ENCODE measurements around the gene ACBD4. TPM values are rescaled to one million over a fixed set of nuclear protein-coding genes. Genes with fewer than 3 reads are reported as not detected.

ACBD4 gene
- total RNA-seq, 1 donor from 2014 or later, result 18.9 TPM

- intact Hi-C loops (cut with DNase I), result loop anchor here (5.0 kb wide), 1 partner anchor 60 kb away; no protein-coding TSS in a partner anchor
- H3K27ac ChIP-seq, result no peak overlapping the region
These were observed 2.2 kb downstream of the ACBD4 start for GRCh38 chr17:45137561-45138305.

GRCh38 chr17:45138911-45139532 is 3.5 kb downstream of the ACBD4 start:
- TF ChIP-seq CTCF (IDR thresholded peaks at IDR 0.05) (no peak), POLR2AphosphoS5 (IDR thresholded peaks at IDR 0.05; ENCODE audit: insufficient read depth in 1 of 2, low read depth in 1 of 2) (no peak), POLR2A (IDR thresholded peaks at IDR 0.05) (no peak)
- no peak overlapping the region for H3K4me3 ChIP-seq
- H3K27ac ChIP-seq, result no peak overlapping the region
- DNase-seq (ENCODE audit: extremely low spot score in 2 of 2), result no peak
- no peaks in the 10 kb centered on the region for H3K9me3 ChIP-seq
- intact Hi-C loops (cut with DNase I), result loop anchor here (5.0 kb wide), 1 partner anchor 58 kb away; no protein-coding TSS in a partner anchor
- no peaks in the 10 kb centered on the region for H3K27me3 ChIP-seq
- peaks cover 24% of the 10 kb centered on the region for H3K4me1 ChIP-seq
- H3K36me3 ChIP-seq, result no peaks in the 10 kb centered on the region

More at GRCh38 chr17:45137561-45138305, 2.2 kb downstream of the ACBD4 start:
- DNase-seq (ENCODE audit: extremely low spot score in 2 of 2), result no peak
- no peaks in the 10 kb centered on the region for H3K27me3 ChIP-seq
- no peaks in the 10 kb centered on the region for H3K36me3 ChIP-seq
- TF ChIP-seq CTCF (IDR thresholded peaks at IDR 0.05), result no peak
- TF ChIP-seq POLR2AphosphoS5 (IDR thresholded peaks at IDR 0.05; ENCODE audit: insufficient read depth in 1 of 2, low read depth in 1 of 2), result no peak
- no peak for TF ChIP-seq POLR2A (IDR thresholded peaks at IDR 0.05)
- H3K4me3 ChIP-seq, result no peak overlapping the region
- H3K4me1 ChIP-seq, result peaks cover 16% of the 10 kb centered on the region
- H3K9me3 ChIP-seq, result no peaks in the 10 kb centered on the region

- Histone ChIP-seq H3K4me3 (no peak overlapping the region), H3K27ac (no peak overlapping the region)
- DNase-seq (ENCODE audit: extremely low spot score in 2 of 2), result no peak
These were observed 4.0 kb downstream of the ACBD4 start for GRCh38 chr17:45139533-45139920.

GRCh38 chr17:45143094-45143670 is 7.7 kb downstream of the ACBD4 start:
- Histone ChIP-seq H3K27ac (peak overlapping the region; percentile 98), H3K27me3 (no peaks in the 10 kb centered on the region), H3K9me3 (no peaks in the 10 kb centered on the region), H3K4me1 (peaks cover 35% of the 10 kb centered on the region), H3K4me3 (peak overlapping the region; percentile 53 to 64), H3K36me3 (no peaks in the 10 kb centered on the region)
- TF ChIP-seq POLR2AphosphoS5 (IDR thresholded peaks at IDR 0.05; ENCODE audit: insufficient read depth in 1 of 2, low read depth in 1 of 2), result no peak
- TF ChIP-seq CTCF (IDR thresholded peaks at IDR 0.05), result no peak
- no peak for TF ChIP-seq POLR2A (IDR thresholded peaks at IDR 0.05)
- intact Hi-C loops (cut with DNase I), result loop anchor here (10.0 kb wide), 1 partner anchor 172 kb away; the partner anchor contains the start of gene MAP3K14
- no peak for DNase-seq (ENCODE audit: extremely low spot score in 2 of 2)

More at GRCh38 chr17:45139533-45139920, 4.0 kb downstream of the ACBD4 start:
- no peaks in the 10 kb centered on the region for H3K27me3 ChIP-seq
- H3K4me1 ChIP-seq, result peaks cover 26% of the 10 kb centered on the region
- H3K9me3 ChIP-seq, result no peaks in the 10 kb centered on the region
- TF ChIP-seq POLR2AphosphoS5 (IDR thresholded peaks at IDR 0.05; ENCODE audit: insufficient read depth in 1 of 2, low read depth in 1 of 2) (no peak), POLR2A (IDR thresholded peaks at IDR 0.05) (no peak), CTCF (IDR thresholded peaks at IDR 0.05) (no peak)
- intact Hi-C loops (cut with DNase I), result loop anchor here (5.0 kb wide), 1 partner anchor 58 kb away; no protein-coding TSS in a partner anchor
- no peaks in the 10 kb centered on the region for H3K36me3 ChIP-seq

Data from vagina (tissue), 2 donors.